ENCODE measurements around the gene MAGI2.

DNA sequence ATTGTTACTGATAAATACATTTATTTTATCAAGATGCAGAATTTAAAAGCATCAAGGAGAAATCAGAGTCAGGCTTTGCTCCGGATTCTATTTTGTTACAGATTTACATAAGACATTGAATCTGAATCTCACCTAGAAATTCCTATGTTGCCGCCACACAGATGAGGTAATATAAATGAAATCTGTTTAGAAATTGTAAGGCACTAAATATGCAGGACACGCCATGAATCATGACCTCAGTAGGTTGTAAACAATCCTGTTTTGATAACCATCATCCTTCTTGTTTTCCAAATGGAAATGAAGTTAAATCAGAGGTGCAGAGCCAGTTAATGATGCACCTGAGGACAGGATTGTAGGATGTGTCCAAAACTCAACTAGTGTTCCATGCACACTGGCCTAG, 778.0 kb downstream of the MAGI2 start:
- TF ChIP-seq POLR2AphosphoS5 (IDR thresholded peaks at IDR 0.05) (no peak), EP300 (IDR thresholded peaks at IDR 0.05) (no peak)
- TF ChIP-seq, protein P1, sequence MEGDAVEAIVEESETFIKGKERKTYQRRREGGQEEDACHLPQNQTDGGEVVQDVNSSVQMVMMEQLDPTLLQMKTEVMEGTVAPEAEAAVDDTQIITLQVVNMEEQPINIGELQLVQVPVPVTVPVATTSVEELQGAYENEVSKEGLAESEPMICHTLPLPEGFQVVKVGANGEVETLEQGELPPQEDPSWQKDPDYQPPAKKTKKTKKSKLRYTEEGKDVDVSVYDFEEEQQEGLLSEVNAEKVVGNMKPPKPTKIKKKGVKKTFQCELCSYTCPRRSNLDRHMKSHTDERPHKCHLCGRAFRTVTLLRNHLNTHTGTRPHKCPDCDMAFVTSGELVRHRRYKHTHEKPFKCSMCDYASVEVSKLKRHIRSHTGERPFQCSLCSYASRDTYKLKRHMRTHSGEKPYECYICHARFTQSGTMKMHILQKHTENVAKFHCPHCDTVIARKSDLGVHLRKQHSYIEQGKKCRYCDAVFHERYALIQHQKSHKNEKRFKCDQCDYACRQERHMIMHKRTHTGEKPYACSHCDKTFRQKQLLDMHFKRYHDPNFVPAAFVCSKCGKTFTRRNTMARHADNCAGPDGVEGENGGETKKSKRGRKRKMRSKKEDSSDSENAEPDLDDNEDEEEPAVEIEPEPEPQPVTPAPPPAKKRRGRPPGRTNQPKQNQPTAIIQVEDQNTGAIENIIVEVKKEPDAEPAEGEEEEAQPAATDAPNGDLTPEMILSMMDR (IDR thresholded peaks at IDR 0.05): no peak

All from suprapubic skin (tissue), 4 donors.